Mammary epithelial cell (primary cell): ENCODE results near the gene CRYGC.

ENCODE experiments used
- EZH2 ChIP-seq: IDR thresholded peaks from 2 replicates; pipeline ENCODE4 v1.6.1; 2012; ENCODE audit warnings: low read length, inconsistent platforms, borderline replicate concordance
- TF ChIP-seq, protein P1 (sequence below), 2 donors: IDR thresholded peaks in 1 of 2; conservative IDR thresholded peaks in 1 of 2; 2 replicates each; pipeline ENCODE4 v1.5.1; 2011 to 2012; ENCODE audit warnings: inconsistent platforms in 2 of 2, low read length in 2 of 2, mild to moderate bottlenecking in 2 of 2, control low read depth in 1 of 2, low read depth in 1 of 2; ENCODE audit not compliant: insufficient read depth in 1 of 2; ENCODE audit errors: extremely low read depth in 1 of 2

DNA sequence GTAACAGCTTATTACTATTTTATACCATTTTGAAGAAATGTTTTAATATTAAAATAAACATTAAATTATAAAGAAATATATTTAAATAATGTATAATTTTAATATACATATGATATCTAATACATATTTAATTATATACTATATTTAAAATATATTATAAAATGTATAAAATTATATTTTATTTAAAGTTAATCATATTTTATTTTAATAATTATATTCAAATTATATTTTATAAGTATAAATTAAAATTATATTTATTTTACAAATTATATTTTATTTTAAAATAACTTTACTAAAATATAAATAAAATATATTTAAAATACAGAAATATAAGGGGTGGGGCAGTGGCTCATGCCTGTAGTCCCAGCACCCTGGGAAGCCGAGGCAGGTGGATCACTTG, 7.4 kb downstream of the CRYGC start:
- TF ChIP-seq, protein P1, sequence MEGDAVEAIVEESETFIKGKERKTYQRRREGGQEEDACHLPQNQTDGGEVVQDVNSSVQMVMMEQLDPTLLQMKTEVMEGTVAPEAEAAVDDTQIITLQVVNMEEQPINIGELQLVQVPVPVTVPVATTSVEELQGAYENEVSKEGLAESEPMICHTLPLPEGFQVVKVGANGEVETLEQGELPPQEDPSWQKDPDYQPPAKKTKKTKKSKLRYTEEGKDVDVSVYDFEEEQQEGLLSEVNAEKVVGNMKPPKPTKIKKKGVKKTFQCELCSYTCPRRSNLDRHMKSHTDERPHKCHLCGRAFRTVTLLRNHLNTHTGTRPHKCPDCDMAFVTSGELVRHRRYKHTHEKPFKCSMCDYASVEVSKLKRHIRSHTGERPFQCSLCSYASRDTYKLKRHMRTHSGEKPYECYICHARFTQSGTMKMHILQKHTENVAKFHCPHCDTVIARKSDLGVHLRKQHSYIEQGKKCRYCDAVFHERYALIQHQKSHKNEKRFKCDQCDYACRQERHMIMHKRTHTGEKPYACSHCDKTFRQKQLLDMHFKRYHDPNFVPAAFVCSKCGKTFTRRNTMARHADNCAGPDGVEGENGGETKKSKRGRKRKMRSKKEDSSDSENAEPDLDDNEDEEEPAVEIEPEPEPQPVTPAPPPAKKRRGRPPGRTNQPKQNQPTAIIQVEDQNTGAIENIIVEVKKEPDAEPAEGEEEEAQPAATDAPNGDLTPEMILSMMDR (conservative IDR thresholded peaks at IDR 0.05 in 1 of 2, IDR thresholded peaks at IDR 0.05 in 1 of 2; ENCODE audit: extremely low read depth in 1 of 2, insufficient read depth in 1 of 2, low read depth in 1 of 2, low read length in 2 of 2) = no peak
- TF ChIP-seq EZH2 = no peak
